Putamen (tissue), 1 donor: ENCODE measurements around the gene TFDP1.
"Not testable (repeated sequence)": the region's sequence is repeated elsewhere in the genome, so short reads cannot be mapped to it uniquely, and the experiment has no call there.

Source experiments
- DNase-seq: peaks from one replicate; pipeline ENCODE4 v3.0.0-alpha.2; 2016; ENCODE audit warnings: low spot score

Gene TFDP1

DNA sequence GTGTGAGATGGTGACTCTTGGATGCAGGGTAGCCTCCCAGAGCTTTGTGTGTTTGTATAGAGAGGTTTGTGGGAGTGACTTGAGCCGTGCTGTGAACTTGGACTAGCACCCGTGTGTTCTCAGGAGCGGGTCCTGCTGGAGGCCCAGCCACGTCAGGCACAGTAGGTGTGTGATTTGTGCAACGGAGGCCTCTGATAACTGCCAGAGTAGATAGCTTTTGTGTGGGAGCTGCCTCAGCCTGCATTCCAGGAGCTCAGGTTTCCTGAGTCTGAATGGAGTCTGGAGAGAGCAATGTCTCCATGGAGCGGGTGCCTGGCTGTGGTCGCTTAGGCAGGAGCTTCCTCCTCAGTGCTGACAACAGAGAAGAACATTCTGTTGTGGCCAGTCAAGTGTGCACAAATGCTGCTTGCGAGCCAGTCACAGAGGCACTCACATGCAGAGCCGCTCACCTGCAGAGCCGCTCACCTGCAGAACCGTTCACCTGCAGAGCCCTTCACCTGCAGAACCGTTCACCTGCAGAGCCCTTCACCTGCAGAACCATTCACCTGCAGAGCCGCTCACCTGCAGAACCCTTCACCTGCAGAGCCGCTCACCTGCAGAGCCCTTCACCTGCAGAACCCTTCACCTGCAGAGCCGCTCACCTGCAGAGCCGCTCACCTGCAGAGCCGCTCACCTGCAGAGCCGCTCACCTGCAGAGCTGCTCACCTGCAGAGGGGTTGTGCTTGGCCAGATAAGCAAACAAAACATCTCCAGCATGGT is 32.6 kb downstream of the TFDP1 start:
- peak; percentile 56 for DNase-seq

DNA sequence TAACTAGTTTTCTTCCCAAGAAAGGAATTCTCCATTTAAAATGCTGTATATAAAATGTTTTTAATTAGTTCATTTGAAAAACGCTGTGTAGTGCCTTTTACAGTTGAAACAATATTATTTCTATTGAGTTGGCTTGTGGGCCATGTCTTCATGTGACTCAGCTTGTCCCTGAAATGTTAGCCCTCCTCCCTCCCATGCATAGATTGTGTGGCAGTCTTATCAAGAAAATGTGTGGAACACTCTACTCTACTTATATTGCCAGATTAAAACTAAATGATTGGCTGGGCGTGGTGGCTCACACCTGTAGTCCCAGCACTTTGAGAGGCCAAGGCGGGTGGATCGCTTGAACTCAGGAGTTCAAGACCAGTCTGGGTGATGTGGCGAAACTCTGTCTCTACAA is 33.4 kb downstream of the TFDP1 start:
- no peak for DNase-seq

DNA sequence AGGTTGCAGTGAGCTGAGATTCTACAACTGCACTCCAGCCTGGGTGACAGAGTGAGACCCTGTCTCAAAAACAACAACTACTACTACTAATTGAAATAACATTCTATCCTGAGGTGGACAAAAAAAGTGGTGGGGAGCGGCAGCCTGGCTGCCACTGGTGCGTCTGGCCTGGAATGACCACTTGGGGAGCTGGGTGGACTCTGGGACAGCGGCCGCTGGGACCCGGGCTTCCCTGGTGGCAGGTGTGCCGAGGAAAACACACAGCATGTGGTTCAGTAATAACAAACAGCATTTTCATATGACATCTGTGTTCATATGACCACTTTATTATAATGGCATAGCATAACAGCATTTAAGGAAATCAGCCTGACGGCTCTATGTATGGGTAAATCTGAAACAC is 33.9 kb downstream of the TFDP1 start:
- DNase-seq, result no peak

DNA sequence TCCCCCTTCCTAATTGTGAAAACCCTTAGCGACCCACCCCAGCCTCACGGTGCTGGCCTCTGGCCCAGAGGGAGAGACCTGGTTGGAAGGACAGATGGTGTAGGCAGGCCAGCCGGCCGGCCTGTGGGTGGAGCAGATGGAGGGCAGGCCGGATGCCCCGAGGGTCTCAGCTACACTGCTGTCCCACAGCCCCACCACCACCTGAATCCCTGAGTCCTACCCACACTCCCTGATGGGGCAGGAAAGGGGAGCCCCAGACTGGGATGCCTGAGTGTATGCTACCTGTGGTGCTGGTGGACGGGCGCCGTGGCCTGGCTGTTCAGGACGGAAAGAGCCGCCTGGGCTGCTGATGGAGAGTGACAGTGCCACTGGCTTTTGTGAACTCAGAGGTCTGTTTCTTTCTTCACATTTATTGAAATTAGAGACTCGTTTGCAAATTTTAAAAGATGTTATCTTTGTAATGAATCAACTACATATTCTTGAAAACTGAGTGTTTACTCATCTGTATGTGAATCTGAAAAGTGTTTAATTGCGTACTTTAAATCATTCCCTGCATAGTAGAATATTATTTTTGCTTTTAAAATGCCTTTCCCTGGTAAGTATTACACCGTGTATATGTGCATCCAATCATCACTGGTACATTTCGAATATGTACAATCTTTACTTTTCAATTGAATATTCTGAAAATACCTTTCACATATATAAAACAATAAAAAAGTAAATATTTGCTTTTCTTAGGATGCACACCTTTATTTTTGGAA is 35.7 kb downstream of the TFDP1 start:
- no peak for DNase-seq

DNA sequence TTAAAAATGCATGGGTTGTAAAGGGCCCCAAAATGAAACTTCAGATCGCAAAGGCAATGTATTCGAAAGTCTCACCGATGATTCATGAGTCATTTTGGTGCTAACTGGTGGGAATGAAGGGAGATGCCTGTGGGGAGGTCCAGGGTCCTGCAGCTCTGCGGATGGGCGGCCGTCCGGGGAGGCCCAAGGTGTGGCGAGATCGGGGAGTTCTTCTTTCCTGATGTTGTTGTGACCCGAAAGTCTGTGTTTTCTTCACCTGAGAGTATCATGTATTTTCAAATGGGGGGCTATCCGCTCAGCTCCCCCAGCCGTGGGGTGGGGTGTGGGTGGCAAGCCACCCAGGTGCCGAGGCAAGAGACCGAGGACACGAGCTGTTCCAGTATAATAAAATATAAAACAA is 36.5 kb downstream of the TFDP1 start:
- DNase-seq, result no peak

DNA sequence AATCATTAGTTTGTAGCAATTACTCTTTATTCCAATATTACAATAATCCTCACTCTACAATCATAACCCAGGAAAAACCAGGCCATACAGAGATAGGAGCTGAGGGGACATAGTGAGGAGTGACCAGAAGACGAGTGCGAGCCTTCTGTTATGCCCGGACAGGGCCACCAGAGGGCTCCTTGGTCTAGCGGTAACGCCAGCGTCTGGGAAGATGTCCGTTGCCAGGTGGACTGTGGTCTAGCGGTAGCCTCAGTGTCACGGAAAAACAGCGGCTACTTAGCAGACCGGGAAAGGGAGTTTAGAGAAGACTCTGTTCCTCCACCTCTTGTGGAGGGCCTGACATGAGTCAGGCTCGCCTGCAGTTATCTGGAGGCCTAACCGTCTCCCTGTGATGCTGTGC is 36.9 kb downstream of the TFDP1 start:
- DNase-seq, result not testable (repeated sequence)

DNA sequence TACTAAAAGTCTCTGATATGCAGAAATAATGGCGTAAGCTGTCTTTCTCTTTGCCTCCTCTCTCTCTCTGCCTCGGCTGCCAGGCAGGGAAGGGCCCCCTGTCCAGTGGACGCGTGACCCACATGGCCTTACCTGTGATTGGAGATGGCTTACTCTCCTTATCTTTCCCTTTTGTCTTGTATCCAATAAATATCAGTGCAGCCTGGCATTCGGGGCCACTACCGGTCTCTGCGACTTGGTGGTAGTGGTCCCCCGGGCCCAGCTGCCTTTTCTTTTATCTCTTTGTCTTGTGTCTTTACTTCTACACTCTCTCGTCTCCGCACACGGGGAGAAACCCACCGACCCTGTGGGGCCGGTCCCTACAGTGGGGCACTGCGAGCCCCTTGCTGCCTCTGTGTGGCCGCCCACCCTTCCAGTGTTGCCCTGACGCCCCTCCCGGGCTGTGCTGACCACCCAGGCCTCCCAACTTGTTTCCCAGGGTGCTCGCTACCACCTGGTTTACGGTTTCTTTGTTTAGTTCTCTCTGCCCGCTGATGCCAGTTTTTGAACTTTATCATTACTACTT is 37.5 kb downstream of the TFDP1 start:
- DNase-seq, result not testable (repeated sequence)

DNA sequence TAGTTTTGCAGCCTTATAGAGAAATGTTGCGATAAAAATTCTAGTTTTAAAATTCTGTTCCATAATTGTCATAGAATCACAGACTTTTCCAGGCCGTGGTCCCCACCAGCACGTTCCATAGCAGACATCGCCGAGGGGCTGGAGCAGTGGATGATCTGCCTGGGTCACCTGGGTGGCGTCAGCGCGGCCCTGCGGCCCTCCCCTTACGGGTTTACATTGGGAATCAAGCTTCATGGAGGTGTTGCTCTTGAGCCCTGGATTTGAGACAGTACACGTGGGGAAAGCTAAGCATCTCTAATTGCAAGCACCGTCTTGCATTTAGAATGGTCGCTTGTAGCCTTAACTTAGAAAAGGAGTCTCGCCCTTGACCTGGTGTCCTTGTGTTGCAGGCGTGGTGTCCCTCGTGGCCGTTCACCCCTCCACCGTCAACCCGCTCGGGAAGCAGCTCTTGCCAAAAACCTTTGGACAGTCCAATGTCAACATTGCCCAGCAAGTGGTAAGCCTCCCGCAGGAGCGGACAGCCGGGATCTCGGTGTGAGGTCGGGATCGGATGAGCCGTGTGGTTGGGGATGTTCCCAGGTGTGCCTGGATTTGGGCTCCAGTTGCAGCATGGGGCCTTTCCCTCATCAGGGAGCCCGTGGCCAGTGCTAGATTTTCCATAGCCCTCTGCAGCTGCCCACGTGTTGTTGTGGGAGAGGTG is 38.4 kb downstream of the TFDP1 start:
- no peak for DNase-seq

DNA sequence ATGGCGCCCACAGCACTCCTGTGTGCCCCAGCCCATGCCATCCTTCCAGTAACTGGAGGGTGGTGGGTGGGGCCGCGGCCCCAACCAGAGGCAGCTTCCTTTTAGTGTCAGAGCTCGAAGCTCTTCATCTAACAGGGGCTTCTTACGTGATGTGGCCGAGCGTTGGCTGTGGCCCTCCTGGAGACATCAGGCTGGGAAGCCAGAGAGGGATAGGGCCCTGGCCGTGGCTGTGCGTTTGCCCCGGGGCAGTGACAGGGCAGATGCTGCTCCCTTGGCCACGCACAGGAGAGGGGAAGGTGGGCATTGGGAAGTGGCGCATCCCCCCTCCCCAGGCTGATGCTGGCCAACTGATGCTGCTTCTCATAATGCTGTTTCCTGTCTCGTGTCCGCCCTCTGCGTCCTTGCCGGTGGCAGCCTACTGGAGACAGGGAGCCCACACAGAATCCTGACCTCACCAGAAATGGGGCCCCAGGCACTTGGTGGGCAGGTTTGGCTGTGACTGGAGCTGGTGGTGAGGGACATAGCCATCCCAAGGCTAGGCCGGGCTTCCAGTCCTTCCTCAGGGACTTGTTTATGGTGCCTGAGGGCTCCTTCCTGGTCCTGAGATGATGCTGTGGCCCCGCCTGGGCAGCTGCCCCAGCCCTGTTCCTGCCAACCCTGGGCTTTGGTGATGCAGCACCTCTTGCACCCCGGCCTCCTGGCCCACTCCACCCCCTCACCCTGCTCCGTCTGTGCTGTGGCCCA is 39.1 kb downstream of the TFDP1 start:
- no peak for DNase-seq

DNA sequence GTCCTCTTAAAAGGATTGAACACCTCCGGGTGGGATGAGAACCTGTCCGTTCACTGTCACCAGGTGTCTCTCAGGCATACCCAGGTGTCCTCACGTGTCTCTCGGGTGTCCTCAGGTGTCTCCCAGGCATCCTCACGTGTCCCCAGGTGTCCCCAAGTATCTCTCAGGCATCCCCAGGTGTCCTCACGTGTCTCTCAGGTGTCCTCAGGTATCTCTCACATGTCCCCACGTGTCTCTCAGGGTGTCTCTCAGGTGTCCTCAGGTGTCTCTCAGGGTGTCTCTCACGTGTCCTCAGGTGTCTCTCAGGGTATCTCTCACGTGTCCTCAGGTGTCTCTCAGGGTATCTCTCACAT is 39.7 kb downstream of the TFDP1 start:
- no peak for DNase-seq

DNA sequence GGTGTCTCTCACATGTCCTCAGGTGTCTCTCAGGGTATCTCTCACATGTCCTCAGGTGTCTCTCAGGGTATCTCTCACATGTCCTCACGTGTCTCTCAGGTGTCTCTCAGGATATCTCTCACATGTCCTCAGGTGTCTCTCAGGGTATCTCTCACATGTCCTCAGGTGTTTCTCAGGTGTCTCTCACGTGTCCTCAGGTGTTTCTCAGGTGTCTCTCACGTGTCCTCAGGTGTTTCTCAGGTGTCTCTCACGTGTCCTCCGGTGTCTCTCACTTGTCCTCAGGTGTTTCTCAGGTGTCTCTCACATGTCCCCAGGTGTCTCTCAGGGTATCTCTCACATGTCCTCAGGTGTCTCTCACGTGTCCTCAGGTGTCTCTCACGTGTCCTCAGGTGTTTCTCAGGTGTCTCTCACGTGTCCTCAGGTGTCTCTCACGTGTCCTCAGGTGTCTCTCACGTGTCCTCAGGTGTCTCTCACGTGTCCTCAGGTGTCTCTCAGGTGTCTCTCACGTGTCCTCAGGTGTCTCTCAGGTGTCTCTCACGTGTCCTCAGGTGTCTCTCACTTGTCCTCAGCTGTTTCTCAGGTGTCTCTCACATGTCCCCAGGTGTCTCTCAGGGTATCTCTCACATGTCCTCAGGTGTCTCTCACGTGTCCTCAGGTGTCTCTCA is 40.2 kb downstream of the TFDP1 start:
- not testable (repeated sequence) for DNase-seq

DNA sequence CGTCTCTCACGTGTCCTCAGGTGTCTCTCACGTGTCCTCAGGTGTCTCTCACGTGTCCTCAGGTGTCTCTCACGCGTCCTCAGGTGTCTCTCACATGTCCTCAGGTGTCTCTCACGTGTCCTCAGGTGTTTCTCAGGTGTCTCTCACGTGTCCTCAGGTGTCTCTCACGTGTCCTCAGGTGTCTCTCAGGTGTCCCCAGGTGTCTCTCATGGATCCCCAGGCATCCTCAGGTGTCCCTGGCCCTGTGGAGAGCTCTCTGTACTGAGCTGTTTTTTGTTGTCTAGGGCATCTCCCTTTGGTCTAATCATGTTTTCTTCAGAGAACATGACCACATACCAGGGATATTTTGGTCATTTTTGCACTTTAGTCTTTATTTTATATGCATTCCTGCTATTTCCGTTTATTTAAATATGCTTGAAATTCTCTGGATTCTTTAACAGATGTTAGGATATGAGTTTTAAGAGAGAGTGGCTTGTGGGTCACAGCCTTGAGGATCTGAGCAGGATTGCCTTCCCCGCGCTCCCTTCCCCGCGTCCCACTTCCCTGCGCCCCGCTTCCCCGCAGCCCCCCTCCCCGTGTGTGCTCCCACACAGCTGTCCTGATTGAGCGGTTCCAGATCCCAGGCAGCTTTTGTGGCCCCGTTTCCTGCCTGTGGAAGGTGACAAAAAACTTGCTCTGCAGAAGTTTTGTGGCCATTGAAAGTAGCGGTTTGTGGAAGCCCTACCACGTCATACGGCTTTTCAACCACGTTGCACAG is 41.6 kb downstream of the TFDP1 start:
- no peak for DNase-seq

DNA sequence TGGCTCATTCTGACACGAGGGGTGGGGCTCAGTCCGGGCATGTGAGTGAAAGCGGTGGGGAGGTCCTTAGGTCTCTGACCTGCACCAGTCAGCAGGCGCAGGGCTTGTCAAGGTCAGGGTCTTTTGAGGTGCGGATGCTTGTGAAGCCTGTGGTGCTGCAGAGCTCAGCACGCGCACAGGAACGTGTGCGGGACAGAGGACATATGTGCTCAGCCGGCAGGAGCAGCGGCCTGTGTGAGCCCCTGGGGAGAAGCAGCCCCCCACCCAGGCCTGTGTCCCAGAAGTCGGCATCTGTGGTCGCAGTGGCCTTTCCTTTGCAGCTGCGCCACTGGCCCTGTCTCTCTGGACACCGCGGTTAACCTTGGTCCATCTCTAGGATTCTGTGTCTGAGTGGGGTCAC is 42.6 kb downstream of the TFDP1 start:
- DNase-seq, result no peak

DNA sequence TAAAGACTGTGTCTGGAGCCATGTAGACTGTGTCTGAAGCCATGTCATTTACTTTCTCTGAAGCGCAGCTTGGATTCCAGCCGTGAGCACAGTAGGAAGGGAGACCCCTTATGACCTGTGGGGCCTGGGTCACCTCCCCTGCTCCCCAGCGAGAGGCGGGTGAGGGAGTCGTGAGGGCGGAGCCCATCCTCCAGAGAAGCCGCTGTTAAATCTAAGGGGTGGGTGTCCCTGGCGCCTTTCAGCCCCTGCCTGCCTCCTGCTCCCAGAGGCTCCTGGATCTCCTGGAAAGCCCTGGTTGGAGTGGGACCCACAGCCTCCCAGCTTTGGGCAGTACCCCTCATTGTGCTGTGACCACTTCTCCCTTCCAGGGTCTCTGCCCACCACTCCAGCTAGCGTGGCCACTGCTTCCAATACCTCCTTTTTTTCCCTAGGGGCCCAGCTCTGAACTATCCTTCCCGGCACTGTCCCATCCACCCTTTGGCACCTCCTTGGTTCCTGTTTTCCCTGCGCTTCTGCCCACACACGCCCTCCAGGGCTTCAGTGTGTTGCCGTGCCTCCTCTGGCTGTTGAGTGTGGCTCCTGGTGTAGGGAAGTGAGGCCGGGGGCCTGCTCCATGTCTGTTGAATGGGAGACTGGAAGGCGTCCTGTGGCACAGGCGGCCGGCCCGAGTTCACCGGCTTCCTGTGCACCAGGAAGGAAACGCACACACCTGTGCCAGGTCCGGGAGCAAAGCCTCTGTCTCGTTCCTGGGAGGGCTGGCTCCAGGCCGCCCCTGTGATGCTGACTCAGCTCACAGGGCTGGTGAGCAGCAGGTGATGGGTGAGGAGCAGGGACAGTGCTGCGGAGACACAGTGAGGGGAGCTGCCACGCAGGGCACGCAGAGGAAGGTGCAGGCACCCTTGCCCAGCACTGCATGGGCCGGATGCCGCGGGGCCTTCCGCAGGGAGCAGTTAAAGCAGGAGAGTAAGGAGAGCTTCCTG is 44.0 kb downstream of the TFDP1 start:
- DNase-seq, result no peak

DNA sequence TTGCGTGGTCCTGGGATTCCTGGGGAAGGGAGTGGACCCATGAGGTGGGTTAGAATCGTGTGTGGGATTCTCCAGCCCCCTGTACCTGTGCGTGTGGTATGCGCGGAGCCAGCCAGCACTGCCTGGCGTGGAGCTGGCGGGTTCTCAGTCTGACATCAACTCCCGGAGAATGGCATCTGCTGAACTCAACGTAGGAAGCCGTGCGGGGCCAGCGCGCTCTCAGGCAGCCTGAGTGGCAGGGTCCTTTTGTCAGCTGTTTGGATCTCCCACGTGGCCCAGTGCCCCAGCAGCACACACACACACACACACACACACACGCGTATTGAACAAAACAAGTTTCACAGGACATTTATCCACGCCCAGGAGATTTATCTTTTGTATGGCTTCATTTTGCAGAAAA is 45.3 kb downstream of the TFDP1 start:
- DNase-seq, result no peak

DNA sequence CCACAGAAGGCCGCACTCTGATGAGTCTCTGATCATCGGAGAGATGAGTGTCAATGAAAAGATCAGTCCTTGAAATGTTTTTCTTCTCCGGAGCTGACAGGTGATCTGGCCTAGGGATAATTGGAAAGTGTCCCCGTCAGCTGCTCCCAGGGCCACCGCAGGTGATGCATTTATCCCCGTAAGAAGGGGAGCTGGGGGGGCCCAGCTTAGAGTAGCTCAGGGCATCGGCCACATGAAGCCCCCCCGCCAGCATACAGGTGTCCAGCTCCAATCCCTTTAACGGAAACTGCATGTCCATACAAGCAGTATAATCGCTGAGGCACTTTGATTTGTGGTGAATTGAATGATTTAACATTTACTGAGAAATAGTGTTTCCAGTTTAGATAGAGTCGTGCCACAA is 45.7 kb downstream of the TFDP1 start:
- DNase-seq, result no peak

DNA sequence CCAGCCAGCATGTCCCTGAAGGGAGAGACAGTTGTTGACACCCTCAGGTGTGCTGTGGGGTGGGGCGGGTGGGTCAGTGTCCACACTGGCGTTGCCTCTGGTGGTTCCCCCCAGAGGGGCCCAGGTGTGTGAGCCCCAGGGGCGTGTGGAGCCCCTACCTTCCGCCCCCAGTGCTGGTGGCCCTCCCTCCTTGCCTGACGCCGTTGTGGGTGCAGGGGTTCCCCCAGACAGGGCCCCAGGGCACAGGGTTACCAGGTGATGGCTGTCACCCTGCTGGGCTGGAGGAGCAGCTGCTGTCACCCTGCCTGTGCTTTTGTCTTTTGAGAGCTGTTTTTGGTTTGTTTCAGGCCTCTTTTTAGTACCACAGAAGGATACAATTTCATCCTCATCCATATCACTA is 46.3 kb downstream of the TFDP1 start:
- DNase-seq, result no peak

DNA sequence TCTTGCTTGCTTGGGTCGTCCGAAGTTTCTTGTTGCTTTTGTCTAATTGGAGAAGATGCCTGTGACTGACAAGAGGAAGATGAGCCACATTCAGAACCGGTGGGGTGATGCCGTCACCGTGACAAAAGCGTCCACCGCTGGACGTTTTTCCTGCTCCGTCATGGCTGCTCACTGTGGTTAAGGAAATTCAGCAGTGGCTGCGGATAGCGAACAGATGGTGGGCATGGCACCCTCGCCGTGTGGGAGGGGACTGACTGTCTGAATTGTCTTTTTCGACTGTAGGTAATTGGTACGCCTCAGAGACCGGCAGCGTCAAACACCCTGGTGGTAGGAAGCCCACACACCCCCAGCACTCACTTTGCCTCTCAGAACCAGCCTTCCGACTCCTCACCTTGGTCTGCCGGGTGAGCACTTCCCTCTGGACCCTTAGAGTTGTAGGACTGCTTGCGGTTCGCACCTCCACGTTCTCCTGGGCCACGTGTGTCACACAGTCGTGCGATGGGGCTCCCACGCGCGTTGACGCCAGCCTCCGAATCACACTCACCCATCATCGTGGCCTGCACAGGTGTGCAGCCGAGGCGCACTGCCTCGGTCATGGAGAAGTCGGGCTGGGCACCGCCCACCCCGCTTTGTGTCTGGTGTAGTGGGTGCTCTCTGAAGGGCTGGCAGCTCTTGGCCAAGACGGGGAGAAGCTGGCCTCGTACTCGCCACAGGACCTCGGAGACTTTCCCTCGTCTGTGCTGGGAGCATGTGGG is 47.0 kb downstream of the TFDP1 start:
- DNase-seq, result no peak
